ENCODE data around the gene NFKBIL1.

NFKBIL1 gene

DNA sequence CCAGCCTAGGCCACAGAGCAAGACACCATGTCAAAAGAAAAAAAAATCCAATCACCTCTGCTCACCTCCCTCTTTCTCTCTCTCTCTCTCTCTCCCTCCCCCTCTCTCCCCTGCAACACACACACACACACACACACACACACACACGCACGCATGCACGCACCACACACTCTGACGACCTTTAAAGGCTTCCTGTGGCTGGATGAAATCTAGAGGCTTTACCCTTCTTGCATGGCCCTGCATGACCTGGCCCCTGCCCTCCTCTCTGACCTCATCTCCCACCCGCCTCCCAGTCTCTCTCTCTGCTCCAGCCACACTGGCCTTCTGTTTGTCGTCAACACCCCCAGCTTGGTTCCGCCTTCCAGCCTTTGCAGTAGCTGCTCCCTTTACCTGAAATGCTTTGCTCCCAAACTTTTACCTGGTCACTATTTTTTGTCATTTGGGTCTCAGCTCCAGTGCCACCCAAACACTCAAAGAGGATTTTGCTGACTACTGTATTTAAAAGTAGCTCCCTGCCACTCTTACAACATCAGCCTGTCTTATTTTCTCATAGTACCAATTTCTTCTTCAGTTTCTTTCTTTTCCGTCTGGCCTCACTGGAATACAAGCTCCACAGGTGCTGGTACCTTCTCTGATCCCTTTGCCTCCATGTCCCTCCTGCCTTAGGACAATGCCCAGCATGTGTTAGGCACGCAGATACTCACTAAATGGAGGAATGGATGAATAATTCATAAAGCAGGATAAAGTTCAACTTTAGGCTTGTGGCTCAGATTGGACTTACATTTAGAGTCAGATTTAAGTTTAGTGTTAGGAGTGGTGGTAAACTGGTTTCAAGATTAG lies 20.3 kb downstream of the NFKBIL1 start:
- DNase-seq (ENCODE audit: low read depth): no peak

- DNase-seq (ENCODE audit: low read depth): no peak
Observed at GRCh38 chr6:31568537-31568961, 21.1 kb downstream of the NFKBIL1 start.

DNA sequence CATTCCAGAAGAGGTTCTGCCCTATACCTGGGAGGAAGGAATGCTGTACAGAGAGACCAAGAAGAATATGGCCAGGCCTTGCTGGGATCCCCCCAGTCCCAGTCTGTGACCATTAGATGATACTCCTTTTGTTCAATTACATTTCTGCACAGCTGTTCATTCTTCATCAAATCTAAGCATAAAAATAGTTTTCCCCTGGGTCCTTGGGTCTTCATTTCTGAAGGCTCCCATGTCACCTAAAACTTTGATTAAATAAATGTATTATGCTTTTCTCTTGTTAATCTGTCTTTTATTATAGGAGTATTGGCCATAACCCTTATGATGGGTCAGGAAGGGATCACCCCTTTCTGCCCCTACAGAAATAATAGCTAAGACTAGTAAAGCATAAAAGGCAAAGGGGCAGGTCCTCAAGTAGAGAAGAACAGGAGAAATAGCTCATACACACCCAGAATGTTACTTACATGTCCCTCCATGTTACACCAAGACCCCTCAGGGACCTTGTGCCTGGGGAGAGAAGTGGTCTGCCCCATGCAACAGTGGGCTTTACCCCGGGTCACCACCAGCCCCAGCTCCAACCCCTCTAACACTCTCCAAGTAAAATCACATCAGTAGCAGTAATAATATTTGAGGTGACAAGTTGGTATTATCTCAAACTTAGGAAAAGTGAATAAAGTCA lies 22.6 kb downstream of the NFKBIL1 start:
- DNase-seq (ENCODE audit: low read depth): no peak

DNA sequence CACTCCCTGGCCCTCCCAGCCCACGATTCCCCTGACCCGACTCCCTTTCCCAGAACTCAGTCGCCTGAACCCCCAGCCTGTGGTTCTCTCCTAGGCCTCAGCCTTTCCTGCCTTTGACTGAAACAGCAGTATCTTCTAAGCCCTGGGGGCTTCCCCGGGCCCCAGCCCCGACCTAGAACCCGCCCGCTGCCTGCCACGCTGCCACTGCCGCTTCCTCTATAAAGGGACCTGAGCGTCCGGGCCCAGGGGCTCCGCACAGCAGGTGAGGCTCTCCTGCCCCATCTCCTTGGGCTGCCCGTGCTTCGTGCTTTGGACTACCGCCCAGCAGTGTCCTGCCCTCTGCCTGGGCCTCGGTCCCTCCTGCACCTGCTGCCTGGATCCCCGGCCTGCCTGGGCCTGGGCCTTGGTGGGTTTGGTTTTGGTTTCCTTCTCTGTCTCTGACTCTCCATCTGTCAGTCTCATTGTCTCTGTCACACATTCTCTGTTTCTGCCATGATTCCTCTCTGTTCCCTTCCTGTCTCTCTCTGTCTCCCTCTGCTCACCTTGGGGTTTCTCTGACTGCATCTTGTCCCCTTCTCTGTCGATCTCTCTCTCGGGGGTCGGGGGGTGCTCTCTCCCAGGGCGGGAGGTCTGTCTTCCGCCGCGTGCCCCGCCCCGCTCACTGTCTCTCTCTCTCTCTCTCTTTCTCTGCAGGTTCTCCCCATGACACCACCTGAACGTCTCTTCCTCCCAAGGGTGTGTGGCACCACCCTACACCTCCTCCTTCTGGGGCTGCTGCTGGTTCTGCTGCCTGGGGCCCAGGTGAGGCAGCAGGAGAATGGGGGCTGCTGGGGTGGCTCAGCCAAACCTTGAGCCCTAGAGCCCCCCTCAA lies 24.9 kb downstream of the NFKBIL1 start, which contains the start of gene LTA:
Gene LTA (plus strand): TSS at position 249 of the 871 bp plus-strand sequence. CDS start 454 bp downstream, at position 703.
- DNase-seq (ENCODE audit: low read depth): no peak

- DNase-seq (ENCODE audit: low read depth): no peak
Observed at GRCh38 chr6:31573239-31574105, 26.1 kb downstream of the NFKBIL1 start.

GRCh38 chr6:31574106-31575061 lies 27.0 kb downstream of the NFKBIL1 start:
- no peak for DNase-seq (ENCODE audit: low read depth)

- DNase-seq (ENCODE audit: low read depth): no peak
Observed at GRCh38 chr6:31575335-31575901, 28.0 kb downstream of the NFKBIL1 start, which contains the start of gene TNF. TSS of gene TNF (plus strand) at chr6:31575565. CDS start at chr6:31575742, 177 bp downstream.

DNA sequence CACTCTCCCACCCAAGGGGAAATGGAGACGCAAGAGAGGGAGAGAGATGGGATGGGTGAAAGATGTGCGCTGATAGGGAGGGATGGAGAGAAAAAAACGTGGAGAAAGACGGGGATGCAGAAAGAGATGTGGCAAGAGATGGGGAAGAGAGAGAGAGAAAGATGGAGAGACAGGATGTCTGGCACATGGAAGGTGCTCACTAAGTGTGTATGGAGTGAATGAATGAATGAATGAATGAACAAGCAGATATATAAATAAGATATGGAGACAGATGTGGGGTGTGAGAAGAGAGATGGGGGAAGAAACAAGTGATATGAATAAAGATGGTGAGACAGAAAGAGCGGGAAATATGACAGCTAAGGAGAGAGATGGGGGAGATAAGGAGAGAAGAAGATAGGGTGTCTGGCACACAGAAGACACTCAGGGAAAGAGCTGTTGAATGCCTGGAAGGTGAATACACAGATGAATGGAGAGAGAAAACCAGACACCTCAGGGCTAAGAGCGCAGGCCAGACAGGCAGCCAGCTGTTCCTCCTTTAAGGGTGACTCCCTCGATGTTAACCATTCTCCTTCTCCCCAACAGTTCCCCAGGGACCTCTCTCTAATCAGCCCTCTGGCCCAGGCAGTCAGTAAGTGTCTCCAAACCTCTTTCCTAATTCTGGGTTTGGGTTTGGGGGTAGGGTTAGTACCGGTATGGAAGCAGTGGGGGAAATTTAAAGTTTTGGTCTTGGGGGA lies 28.7 kb downstream of the NFKBIL1 start:
- DNase-seq (ENCODE audit: low read depth): no peak

GRCh38 chr6:31576897-31577578 lies 29.6 kb downstream of the NFKBIL1 start:
- DNase-seq (ENCODE audit: low read depth): no peak

- DNase-seq (ENCODE audit: low read depth): no peak
Observed at GRCh38 chr6:31577579-31577966, 30.2 kb downstream of the NFKBIL1 start.

GRCh38 chr6:31578184-31579118 lies 31.0 kb downstream of the NFKBIL1 start:
- no peak for DNase-seq (ENCODE audit: low read depth)

- no peak for DNase-seq (ENCODE audit: low read depth)
Observed at GRCh38 chr6:31579119-31579505, 31.7 kb downstream of the NFKBIL1 start.

DNA sequence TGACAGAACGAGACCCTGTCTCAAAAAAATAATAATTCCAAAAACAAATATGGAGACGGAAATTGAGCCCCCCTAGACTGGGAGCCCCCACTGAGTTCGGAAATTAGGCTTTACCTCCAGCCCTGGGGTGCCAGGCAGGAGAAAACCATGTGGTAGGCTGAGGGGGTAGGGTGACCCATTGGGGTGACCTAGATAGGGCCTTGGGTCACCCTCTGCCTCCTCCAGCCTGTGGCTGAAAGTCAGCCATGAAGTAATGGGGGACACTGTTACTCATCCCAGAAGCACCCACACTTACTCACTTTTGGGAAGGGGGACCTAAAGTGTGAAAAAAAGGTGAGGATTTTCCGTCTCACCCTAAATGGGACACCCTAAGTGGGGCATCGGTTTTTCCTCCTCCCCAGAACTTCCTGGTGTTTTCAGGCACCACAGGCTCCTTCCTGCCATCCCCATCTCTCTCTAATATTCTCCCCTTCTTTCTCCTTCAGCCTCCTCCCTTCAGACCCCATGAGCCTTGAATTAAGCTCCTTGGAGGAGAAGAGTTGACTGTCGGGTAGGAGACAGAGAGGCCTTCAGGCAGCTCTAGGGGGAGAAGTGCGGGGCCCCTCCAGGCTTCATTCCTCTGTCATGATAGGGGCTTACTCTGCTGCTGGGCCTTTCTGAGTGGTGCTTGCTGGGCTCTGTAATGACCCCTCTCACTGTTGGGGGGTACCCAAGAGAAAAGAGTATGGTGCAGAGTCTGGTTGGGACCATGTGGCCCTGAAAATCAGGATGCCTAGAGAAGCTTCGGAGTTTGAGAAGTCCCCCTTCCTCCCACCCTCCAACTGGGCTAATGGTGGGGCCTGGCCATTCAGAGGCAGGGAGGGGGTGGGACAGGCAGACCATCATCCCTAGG lies 32.4 kb downstream of the NFKBIL1 start:
- no peak for DNase-seq (ENCODE audit: low read depth)

GRCh38 chr6:31580438-31580740 lies 33.0 kb downstream of the NFKBIL1 start:
- no peak for DNase-seq (ENCODE audit: low read depth)

DNA sequence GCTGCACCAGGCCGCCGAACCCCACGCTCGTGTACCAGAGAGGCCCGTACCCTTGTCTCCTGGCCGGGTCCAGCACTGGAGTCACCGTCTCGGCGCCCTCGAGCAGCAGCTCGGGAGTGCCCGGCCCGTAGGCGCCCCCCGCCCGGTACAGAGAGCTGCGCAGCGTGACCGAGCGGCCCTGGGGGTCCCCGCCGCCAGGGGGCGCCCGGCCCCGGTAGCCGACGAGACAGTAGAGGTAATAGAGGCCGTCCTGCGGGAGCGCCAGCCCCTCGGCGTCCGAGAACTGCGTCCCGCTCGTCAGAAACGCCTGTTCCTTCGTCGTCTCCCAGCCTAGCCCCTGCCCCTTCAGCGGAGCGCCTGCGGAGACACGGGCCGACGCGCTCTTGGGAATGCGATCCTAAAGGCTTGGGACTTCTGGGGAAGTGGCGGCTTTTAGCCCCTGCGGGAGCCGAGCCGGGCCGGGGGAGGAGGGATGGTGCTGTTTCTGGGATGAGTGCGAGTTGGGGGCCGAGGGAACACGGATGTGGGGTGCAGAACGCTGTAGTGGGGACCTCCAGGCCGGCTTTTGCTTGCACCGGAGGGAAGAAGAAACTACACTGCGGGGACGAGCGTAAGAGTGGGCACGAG lies 33.5 kb downstream of the NFKBIL1 start:
- no peak for DNase-seq (ENCODE audit: low read depth)
